Measurements from ENCODE around the gene REPIN1. TPM values are rescaled to one million over a fixed set of nuclear protein-coding genes. Genes with fewer than 3 reads are reported as not detected.

The REPIN1 gene
- total RNA-seq, 1 experiment from 2014 or later, result 106 TPM

DNA sequence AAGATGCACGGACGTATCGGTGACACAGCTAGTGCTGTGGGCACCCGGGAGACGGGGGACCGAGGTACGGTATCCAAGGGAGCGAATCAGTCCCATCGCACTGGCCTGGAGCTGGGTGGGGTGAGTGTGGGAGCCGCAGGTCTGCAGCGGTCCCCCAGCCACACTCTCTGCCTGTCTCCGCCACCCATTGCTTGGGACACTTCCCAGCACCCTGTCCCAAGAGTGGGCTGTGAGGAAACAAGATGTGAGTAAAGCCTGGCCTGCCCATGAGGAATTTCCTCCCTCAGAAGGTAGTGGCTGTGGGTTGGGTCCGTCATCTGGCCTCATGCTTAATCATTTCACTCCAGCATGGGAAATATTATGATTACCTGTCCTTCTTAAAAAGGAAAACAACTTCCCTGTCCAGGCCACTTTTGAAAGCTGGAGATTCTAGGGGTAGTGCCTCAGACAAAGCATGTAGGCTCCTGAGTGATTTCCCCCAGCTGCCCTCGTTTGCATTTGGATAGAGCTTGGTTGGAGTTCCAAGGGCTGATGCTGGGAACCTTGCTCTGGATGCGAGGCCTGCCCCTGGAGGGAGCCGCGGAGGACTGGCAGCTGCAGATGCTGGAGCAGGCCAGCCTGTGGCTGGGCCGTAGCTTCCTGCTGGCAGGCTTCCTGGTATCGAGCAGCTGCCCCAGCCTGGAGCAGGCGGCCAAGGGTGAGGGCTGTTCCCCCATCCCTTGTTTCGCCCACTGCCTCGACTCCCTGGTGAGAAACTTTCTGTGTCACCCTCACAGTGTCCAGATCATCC is 39.1 kb upstream of the REPIN1 start:
- no peaks in the 10 kb centered on the region; a peak in 1 of 5 replicates for H3K9me3 Mint-ChIP-seq
- Histone ChIP-seq H2BK120ac (ENCODE audit: low read depth, low read length, poor library complexity, severe bottlenecking) (no peak overlapping the region), H3K23ac (ENCODE audit: insufficient read length, low read depth, low read length) (no peak overlapping the region), H3K18ac (ENCODE audit: insufficient read length, low read depth, low read length) (no peak overlapping the region), H3K4me1 (ENCODE audit: insufficient read depth, low read length) (peaks cover 15% of the 10 kb centered on the region; the same call in 1 of the 2 replicates), H3K79me1 (ENCODE audit: insufficient read depth, low read depth, low read length, poor library complexity, severe bottlenecking) (no peaks in the 10 kb centered on the region), H3K27me3 (ENCODE audit: insufficient read depth, low read length) (no peaks in the 10 kb centered on the region), H2AK5ac (ENCODE audit: insufficient read length, low read length) (no peak overlapping the region), H3K79me2 (ENCODE audit: insufficient read depth, low read length) (no peaks in the 10 kb centered on the region), H3K23me2 (ENCODE audit: insufficient read length, low read depth, low read length, poor library complexity, severe bottlenecking) (no peaks in the 10 kb centered on the region), H2BK15ac (ENCODE audit: low read depth, low read length) (no peak overlapping the region), H4K20me1 (ENCODE audit: control insufficient read depth, insufficient read depth, insufficient read length) (no peaks in the 10 kb centered on the region), H2BK5ac (ENCODE audit: insufficient read length, low read length) (no peak overlapping the region), H3K14ac (ENCODE audit: insufficient read depth, low read length) (no peak overlapping the region; the same call in 1 of the 2 replicates), H3K4me2 (ENCODE audit: insufficient read depth, insufficient read length, low read length) (no peak overlapping the region), H3K27ac (ENCODE audit: insufficient read length, low read depth, low read length) (no peak overlapping the region), H2BK20ac (ENCODE audit: low read depth, low read length, poor library complexity, severe bottlenecking) (no peak overlapping the region), H3K9me3 (ENCODE audit: control insufficient read depth, low read depth, low read length) (no peaks in the 10 kb centered on the region), H4K5ac (ENCODE audit: insufficient read length, low read depth, low read length) (no peak overlapping the region), H2BK12ac (ENCODE audit: insufficient read length, low read depth, low read length) (no peak overlapping the region), H3K56ac (ENCODE audit: insufficient read length, low read depth, low read length) (no peak overlapping the region), H4K91ac (ENCODE audit: insufficient read length, low read depth, low read length) (peak overlapping the region; percentile 64), H2AFZ (ENCODE audit: low read length) (no peak overlapping the region), H3K9ac (ENCODE audit: extremely low read depth, insufficient read length, low read length) (no peak overlapping the region), H4K8ac (replicated peaks; ENCODE audit: insufficient read length, low read depth, low read length) (no peak overlapping the region), H3K4ac (ENCODE audit: low read depth, low read length) (no peak overlapping the region), H3T11ph (ENCODE audit: low read length) (no peak overlapping the region)
- peak overlapping the region in 1 of 2 experiments; percentile 22; a peak in 2 of 5 replicates for H3K4me3 Mint-ChIP-seq
- DNase-seq, result peak; percentile 91
- WGBS (ENCODE audit: extremely low coverage, insufficient read length, low lambda C conversion rate), result no CpG with 5 or more reads among the region's 22 CpGs
- H3K4me1 Mint-ChIP-seq, result peaks cover 39 to 46% of the 10 kb centered on the region in 2 experiments
- H3K27me3 Mint-ChIP-seq (ENCODE audit: low read depth), result peaks cover 38% of the 10 kb centered on the region
- H3K36me3 Mint-ChIP-seq (ENCODE audit: insufficient read depth in 1 of 3, low read depth in 3 of 3), result peaks cover 9 to 55% (median 14%) of the 10 kb centered on the region in 3 experiments
- H3K27ac Mint-ChIP-seq, result peak overlapping the region; percentile 89 to 96 (median 91)
- TF ChIP-seq, protein P1, sequence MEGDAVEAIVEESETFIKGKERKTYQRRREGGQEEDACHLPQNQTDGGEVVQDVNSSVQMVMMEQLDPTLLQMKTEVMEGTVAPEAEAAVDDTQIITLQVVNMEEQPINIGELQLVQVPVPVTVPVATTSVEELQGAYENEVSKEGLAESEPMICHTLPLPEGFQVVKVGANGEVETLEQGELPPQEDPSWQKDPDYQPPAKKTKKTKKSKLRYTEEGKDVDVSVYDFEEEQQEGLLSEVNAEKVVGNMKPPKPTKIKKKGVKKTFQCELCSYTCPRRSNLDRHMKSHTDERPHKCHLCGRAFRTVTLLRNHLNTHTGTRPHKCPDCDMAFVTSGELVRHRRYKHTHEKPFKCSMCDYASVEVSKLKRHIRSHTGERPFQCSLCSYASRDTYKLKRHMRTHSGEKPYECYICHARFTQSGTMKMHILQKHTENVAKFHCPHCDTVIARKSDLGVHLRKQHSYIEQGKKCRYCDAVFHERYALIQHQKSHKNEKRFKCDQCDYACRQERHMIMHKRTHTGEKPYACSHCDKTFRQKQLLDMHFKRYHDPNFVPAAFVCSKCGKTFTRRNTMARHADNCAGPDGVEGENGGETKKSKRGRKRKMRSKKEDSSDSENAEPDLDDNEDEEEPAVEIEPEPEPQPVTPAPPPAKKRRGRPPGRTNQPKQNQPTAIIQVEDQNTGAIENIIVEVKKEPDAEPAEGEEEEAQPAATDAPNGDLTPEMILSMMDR (conservative IDR thresholded peaks at IDR 0.05), result peak; percentile 18; the same call in 1 of the 3 replicates

Measured in H9 (cell line).